ELF-1 (cell line): ENCODE results near the gene KLC4.
A peak's percentile ranks its signal among the peaks of the same experiment; 100 is the strongest.

Experiments
- DNase-seq: peaks from one replicate; pipeline ENCODE4 v3.0.0-alpha.2; 2016; ENCODE audit warnings: low read depth, low spot score

KLC4 gene

DNA sequence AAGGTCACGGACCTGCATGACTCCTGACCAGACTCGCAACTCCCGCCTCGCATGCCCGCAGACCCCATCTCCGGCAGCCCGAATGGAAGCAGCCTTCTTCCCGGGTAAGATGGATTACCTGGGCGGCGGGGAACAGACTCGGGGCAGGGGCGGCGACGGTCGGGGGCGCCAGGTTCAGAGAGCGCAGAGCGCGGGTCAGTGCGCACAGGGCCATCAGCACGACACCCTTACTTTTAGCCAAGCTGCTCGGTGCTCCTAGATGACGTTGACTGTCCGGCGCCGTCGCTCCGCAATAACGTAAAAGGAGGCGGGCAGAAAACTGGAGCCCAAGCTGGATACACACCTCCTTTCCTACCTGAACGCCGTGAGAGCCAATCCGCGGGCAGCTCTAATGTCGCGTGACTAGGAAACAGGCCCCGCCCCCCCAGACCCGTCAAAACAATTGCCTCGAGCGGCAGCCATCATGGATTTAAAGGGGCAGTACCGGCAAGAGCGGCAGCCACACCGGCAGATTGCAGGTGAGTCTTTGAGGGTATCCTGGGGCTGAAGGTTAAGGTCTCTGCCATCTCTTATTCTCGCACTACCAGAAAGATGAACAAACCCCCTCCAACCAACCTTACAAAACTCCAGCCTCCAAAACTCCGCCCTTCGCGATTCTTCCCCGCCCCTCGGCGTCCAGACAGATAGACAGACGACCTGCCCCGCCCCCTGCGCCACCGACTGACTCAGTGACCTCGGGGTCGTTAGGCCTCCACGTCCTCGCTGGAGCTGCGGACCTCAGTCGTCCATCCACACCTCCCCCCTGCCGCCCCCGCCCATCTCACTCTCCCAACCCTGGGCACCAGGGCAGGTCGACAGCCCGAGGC is at the start of gene KLC4, which contains the start of gene MRPL2:
TSS of gene KLC4 (plus strand) at position 464 of the 866 bp plus-strand sequence. CDS start 1,705 bp downstream, outside the sequence.
TSS of gene MRPL2 (minus strand) at position 267 of the 866 bp plus-strand sequence. CDS start at position 214, 53 bp downstream.
- peak; percentile 99 for DNase-seq

DNA sequence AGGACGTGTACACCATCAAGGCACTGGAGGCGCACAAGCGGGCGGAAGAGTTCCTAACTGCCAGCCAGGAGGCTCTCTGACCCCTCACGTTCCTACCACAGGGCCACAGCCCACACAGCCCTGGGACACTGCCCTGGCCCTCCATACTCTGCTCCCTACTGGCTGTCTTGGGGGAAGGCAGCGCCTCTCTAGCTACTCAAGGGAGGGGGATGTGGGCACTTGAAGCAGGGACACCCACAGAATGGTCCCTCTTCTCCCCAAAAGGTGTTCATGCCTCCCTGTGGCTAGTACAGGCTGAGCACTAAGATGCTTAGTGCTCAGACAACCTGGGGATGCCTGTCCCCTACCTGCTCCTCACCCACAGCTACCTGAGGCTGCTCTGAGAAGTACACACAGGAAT is 48.2 kb upstream of the KLC4 start:
- no peak for DNase-seq

DNA sequence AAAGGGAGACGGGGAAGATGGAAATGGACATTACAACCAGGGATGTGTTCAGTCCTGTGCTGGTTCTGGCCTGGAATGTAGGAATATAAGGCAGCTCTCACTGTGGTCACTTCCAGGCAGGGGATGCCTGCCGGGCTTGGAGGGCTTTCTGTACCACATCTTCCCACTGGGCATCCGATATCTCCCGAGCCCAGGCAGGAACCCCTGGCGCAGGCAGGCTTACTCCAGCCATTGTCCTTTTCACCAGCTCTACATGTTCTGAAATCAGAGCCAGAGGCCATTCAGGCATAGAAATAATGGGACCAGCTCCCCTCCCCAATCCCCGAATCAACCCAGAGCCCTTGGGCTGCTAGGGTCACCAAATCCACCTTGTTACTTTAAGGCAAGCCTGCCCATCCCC is 47.1 kb upstream of the KLC4 start:
- no peak for DNase-seq

DNA sequence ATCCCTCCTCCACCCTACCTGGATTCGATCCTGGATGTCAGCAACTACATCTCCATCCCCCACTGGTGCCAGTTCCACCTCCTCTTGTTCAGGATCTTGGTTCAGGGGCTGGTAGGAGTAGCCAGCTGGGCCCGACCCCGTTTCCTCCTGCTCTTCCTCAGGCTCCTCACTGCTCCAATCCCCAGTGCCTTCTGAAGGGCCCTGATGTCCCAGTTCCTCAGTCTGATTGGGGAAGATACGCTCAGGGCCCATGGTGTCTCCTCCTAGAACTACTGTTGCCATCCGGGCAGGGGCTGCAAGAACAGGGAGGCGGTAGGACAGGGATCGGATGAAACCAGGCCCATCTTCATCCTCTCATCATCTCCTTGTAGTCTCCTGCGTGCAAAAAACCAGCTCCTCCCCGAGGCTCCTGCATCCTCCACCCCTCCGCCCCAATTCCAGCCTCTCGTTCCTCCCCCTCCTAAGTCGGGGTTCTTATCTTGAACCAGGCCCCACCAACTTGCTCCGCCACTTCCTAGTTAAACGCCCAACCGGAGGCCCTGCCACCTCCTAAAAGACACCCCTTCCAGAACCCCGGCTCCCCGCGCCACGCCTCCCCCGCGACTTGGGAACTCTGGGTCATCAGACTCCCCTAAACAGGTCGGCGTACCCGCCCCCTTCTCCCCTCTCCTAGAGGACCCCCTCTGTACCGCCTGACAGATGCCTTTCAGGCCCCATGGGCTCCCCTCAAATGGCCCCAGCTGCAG is 46.2 kb upstream of the KLC4 start:
- peak; percentile 24 for DNase-seq

DNA sequence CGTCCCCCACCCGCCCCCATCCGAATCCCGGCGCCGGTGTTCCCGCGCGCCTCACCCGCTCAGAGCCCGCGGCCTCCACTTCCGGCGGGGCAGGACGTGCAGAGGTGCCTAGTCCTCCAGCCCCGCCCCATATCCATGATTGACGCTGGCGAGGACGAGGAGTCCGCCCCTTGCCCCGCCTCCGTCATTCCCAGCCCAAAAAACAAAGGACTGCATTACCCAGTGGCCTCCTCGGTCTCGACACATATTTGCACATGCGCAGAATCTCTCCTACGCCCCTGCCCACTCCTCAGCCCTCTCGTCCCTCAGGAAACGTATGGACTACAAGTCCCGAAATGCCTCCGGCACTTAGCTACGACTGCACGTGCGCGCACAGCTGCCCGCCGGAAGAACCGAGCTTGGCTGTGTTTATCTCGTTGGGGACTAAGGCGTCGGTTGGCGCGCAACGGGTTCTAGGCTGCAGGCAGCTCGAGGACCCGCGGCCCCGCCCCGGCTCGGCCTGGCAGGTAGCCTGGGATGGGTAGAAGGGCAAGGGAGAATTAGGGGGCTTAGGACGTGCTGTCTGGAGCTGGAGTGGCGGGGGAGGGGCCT is 45.5 kb upstream of the KLC4 start, which contains the start of the genes KLHDC3 and MEA1:
TSS of gene KLHDC3 (plus strand) at position 407 of the 591 bp plus-strand sequence. CDS start 2,944 bp downstream, outside the sequence.
TSS of gene MEA1 (minus strand) at position 104 of the 591 bp plus-strand sequence. CDS start 133 bp downstream, outside the sequence.
- DNase-seq: peak; percentile 100

DNA sequence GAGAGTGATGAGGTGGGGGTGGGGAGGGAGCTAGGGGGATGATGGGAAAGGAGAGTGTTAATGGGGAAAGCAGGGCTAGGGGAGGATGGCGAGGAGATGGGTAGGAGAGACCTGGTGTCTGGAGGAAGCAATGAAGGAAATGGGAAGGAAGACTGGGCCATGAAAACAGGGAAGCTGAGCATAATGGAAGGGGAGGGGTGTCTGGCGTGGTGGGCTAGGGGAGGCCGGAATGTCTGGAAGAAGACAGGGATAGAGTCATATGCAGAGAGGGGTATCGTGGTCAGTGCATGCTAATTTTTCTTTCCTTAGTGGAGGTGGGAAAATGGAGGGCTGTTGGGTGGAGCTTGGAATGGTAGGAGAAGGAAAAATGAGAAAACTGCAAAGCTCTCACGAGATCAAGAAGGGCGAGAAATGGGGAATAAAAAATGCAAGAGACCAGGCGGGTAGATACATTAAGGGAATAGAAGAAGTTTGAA is 45.0 kb upstream of the KLC4 start:
- no peak for DNase-seq

DNA sequence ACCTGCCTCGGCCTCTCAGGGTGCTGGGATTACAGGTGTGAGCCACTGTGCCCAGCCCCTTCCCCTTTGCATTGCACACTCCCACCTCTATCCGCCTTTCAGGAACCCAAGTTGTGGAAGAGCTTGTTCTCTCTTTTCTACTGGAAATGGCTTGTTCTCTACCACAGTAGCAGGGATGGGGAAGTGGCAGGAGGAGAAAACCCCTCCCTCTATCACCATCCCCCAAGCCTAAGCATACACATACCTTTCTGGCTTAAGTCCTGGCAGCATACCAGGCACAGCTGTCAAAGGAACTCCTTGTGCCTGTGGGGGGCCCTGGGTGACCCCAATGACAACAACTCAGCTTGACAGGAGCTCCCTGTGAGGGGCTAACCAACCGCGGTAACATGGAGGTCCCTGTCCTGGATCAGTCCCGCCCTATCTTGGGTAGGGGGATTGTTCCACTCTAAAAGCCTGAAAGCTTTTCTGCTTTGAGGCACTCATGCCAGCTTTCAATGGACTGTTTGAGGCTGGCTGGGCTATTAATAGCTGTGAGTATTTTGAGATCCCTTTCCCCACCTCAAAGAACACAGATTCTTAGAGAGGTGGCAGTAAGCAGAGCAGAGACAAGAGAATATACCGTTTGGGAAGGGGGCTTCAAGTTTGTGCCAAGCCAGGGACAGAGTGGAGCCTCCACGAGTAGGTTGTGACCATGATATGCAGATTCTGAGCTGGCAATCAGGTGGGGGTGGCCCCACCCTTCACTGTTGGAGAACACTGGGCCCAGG is 43.1 kb upstream of the KLC4 start:
- no peak for DNase-seq

DNA sequence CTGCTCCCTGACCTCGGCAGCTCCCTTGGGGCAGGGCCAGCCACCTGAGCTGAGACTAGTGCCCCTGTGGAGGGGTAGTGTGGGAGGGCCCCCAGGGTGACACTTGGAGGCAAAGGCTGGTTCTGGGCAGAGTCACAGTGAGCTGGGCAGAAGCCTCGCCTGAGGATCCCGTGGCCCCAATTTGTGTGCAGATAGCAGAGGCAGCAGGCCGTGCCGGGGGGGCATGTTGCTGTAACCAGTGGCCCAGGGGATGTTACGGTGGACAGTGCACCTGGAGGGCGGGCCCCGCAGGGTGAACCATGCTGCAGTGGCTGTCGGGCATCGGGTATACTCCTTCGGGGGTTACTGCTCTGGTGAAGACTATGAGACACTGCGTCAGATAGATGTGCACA is 42.5 kb upstream of the KLC4 start:
- no peak for DNase-seq

DNA sequence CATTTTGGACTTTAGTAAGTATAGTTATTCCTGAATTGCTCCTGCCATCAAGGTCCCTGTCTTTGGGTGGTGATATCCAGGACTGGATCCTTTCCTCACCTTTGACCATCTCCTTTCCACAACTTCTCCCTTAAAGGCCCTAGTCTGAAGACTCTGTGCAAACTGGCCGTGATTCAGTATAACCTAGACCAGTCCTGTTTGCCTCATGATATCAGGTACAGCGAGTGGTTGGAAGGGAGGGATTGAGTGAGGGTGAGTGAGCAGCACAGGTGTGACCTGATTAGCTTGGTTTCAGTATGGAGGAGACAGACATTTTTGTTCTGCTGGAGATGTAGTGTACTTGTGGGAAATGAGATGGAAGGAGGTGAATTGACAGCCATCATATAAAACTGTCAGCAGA is 40.3 kb upstream of the KLC4 start:
- no peak for DNase-seq

DNA sequence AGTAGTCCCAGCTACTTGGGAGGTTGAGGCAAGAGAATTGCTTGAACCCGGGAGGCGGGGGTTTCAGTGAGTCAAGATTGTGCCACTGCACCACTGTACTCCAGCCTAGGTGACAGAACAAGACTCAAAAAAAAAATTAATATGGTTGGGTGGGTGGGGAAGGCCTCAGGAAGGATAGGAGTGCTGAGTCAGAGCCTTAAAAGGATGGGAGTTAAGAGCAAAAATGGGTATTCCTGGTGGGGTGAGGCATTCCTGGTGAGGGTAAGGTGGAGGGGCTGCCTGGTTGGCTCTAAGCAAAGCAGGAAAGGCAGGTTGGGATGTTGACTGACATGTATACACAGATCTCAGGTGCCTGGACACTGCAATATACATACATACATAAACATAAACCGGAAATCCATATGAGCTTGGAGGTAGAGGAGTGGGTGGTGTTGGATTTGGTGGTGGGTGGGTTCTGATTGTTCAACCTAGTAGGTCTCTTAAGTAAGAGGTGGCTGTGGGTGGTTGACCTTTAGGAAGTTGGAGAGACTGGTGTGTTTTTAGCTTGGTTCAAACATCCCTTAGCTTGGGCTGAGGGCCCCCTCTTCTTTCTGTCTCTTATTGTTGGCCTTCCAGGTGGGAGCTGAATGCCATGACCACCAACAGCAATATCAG is 39.3 kb upstream of the KLC4 start:
- DNase-seq: no peak

DNA sequence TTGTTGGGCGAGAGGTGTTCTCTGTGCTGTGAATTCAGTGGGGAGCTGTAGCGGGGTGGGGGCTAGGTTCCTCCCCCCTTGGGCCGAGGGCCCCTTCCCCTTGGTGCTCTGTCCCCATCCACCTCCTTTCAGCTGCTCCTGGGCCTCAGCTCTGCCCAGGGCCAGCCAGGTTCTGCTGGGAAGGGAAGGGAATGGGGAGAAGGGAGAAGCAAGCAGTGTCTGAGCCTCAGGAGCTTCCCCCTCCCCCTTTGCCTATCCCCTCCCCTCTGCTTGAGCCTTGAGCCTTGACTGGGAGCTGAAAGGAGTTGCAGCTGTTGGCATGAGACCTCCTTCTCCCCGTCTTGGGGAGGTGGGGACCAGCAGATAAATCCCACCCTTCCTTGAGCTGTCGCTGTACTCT is 38.6 kb upstream of the KLC4 start:
- DNase-seq: peak; percentile 68

DNA sequence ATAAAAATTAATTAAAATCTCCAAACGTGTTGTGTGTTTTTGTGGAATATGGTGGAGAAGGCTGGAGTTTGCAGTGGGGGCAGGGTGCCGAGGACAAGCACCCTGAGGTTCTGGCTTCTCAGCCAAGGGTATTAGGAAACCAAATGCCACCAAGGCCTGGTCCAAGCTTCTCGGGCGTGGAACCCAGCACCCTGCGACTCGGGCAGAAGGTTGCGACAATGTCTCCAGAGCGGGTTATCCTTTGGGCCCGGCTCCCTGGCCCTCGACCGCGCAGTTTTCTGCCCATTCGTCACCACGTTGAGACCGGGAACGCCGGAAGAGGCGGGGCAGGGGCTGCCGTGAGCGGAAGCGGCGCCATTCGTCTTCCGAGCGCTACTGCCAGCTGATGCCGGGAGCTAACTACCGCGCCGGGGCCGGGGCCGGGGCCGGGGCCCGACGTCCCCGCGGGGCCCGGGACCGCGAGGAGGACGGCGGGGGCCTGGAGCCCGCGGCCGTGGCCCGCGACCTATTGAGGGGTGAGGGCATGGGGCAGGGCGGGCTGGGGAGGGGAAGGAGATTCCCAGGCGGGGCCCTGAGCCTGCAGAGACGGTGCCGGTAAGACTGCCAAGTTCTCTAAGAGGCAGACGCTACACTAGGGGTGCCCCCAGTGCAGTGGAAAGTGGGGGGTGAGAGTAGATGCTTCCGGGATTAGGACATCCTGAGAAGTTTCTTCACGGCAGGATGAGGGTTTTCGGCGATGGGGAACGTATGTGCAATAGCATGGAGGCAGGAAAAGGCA is 38.0 kb upstream of the KLC4 start, which contains the start of gene RRP36:
TSS of gene RRP36 (plus strand) at position 354 of the 778 bp plus-strand sequence. CDS start at position 386, 32 bp downstream.
- DNase-seq: peak; percentile 78

DNA sequence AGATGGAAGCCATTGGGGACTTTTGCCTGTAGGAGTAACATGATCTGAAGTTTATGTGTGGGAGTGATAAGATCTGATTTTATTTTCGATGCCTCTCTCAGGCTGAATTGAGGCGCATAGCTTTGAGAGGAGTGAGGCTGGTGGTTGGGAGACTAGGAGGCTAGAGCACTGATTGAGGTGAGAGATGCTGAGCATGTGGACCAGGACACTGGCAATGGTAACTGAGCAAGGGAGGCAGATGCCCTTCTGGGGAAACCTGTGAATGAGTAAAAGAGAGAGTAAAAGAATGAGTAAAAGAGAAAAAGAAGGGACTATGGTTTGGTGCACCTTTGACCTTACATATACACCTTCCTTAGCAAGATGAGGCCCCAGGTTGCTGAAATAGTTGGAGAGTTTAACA is 35.0 kb upstream of the KLC4 start:
- DNase-seq: no peak

DNA sequence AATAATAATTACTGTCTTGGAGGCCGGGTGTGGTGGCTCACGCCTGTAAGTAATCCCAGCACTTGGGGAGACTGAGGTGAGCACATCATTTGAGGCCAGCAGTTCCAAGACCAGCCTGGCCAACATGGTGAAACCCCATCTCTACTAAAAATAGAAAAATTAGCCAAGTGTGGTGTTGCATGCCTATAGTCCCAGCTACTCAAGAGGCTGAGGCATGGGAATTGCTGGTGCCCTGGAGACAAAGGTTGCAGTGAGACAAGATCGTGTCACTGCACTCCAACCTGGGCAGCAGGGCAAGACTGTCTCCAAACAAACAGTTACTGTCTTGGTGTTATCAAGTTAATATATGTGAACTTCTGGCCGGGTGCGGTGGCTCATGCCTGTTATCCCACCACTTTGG is 33.1 kb upstream of the KLC4 start:
- DNase-seq: no peak

DNA sequence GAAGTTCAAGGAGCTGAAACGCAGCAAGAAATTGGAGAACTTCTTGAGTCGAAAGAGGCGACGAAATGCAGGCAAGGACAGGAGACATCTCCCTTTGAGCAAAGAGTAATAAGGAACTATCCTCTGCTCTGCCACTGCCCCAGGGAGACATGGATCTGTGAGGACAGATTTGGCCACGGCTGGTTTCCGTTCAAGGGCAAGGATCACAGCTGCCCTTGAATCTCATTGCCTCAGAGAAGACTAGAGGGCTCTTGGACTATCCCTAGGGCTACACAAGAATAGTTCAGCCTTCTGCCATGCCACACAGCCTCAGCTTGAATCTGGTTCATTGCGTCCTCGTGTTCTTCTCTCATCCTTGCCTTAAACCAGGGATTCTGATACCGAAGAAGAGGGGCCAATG is 30.3 kb upstream of the KLC4 start:
- DNase-seq: no peak

DNA sequence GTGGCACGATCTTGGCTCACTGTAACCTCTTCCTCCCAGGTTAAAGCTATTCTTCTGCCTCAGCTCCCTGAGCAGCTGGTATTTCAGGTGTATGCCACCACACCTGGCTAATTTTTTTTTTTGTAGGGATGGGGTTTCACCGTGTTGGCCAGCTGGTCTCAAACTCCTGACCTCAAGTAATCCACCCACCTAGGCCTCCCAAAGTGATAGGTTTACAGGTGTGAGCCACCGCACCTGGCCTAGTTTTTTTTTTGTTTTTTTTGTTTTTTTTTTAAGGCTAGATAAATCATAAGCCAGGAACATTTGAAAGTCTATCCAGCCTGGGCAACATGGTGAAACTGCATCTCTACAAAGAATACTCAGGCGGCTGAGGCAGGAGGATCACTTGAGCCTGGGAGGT is 27.1 kb upstream of the KLC4 start:
- DNase-seq: no peak

DNA sequence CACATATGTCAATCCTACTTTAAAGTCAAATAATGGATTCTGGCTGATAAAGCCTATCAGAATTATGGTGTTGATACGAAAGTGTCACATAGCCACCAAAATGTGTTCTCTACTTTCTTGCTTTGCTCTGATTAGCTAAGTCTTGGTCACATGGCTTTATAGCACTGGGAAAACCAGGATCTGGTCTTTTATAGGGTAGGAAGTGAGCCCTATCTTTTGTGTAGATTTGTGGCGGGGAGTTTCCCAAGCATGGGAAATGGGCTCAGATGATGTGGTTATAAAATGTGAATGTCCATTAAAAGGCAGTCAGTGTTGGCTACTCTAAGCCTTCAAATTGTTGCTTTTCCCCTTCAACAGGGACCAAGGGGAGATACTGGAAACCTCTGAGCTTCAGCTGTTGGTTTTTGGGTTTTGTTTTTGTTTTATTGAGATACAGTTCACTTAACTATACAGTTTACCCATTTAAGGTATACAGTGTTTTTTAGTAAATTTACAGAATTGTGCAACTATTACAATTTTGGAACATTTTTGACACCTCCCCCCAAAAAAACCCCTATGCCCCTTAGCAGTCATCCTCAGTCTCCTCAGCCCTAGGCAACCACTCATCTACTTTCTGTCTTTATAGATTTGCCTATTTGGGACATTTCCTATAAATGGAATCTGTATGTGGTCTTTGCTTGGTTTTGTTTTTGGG is 25.8 kb upstream of the KLC4 start:
- DNase-seq: no peak

DNA sequence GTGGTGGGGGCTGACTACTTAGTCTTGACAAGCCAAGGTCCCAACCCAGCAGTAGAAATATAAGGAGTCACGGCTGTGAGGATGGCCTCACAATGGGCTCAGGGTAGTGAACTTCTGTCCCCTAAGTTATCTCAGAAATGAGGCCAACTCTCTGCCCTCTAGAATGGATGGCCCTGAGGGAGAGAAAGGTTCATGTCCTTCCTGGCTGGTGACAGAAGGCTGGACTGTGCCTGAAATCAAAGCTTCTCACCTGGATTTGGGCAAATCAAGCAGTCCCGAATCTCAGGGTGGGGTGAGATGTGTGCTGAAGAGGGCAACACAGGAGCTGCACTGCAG is 25.3 kb upstream of the KLC4 start:
- no peak for DNase-seq

DNA sequence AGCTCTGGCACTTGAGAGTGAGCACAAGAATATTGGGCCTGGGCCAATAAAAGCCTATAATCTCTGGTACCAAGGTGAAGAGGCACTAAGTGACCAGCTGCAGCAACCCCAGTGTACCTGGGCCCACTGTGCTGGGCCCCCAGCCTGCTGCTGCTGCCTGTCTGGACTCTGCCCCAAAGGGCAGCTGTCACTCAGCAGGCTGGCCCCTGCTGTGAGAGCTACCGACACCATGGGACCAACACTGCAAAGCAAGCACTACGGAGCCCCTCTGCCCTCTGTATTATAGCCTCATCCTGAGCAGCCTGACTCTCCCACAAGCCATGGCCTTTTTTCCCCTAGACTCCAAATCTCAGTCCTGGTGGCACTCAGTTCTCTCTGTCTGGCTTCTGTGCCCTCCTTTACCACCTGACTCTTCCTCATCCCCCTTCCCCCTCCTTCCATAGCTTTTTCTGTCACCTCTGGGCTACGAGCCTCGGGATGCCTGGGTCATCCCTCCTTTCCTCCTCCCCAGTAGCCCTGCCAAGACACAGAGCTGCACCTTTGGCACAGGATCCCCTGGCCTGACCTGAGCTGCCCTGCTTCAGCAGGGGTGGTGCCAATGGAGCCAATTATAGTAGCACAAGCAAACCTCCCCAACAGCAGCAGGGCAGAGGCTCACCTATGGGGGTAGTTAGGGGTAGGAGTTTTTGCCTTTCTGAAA is 23.8 kb upstream of the KLC4 start:
- DNase-seq: no peak
